NCI-H2196 (cell line): ENCODE results near the gene NPAT.
"Not testable (repeated sequence)": the region's sequence is repeated elsewhere in the genome, so short reads cannot be mapped to it uniquely, and the experiment has no call there.

Experiments used
- DNase-seq: peaks from one replicate; lab custom pipeline; 2025; ENCODE audit not compliant: unreplicated experiment; lab: John Stamatoyannopoulos, UW

Gene NPAT

GRCh38 chr11:108160970-108161566 is 61.4 kb downstream of the NPAT start:
- DNase-seq = no peak

- no peak for DNase-seq
These were observed 67.8 kb downstream of the NPAT start for GRCh38 chr11:108154591-108154990.

- no peak for DNase-seq
These were observed 73.9 kb downstream of the NPAT start for GRCh38 chr11:108148556-108148955.

- no peak for DNase-seq
These were observed 75.3 kb downstream of the NPAT start for GRCh38 chr11:108147150-108147549.

GRCh38 chr11:108144615-108145014 is 77.8 kb downstream of the NPAT start:
- no peak for DNase-seq

GRCh38 chr11:108142304-108142703 is 80.1 kb downstream of the NPAT start:
- no peak for DNase-seq

GRCh38 chr11:108137212-108137611 is 85.2 kb downstream of the NPAT start:
- no peak for DNase-seq

GRCh38 chr11:108135845-108136544 is 86.4 kb downstream of the NPAT start:
- DNase-seq = peak; percentile 12

GRCh38 chr11:108132993-108133538 is 89.4 kb downstream of the NPAT start:
- not testable (repeated sequence) for DNase-seq

GRCh38 chr11:108131993-108132392 is 90.4 kb downstream of the NPAT start:
- DNase-seq = no peak

GRCh38 chr11:108128772-108129171 is 93.7 kb downstream of the NPAT start:
- no peak for DNase-seq

GRCh38 chr11:108125096-108125495 is 97.3 kb downstream of the NPAT start:
- no peak for DNase-seq

GRCh38 chr11:108122166-108122628 is 100.2 kb downstream of the NPAT start:
- no peak for DNase-seq

- DNase-seq = peak; percentile 98
These were observed 100.9 kb downstream of the NPAT start, which contains the start of gene ACAT1 for GRCh38 chr11:108121274-108122155. Gene ACAT1, plus strand, starts transcription at chr11:108121567. Its CDS starts 40 bp downstream, at chr11:108121607.

- DNase-seq = not testable (repeated sequence)
These were observed 101.5 kb downstream of the NPAT start for GRCh38 chr11:108120936-108121273.

GRCh38 chr11:108117746-108118371 is 104.6 kb downstream of the NPAT start:
- DNase-seq = peak; percentile 51

- DNase-seq = peak; percentile 93
These were observed 106.8 kb downstream of the NPAT start for GRCh38 chr11:108115500-108116140.

- DNase-seq = peak; percentile 77
These were observed 110.4 kb downstream of the NPAT start for GRCh38 chr11:108112057-108112456.

GRCh38 chr11:108111126-108111525 is 111.3 kb downstream of the NPAT start:
- DNase-seq = no peak
